Measurements from ENCODE around the gene WDR43. TPM values are rescaled to one million over a fixed set of nuclear protein-coding genes. Genes with fewer than 3 reads are reported as not detected.

The WDR43 gene
- total RNA-seq, 3 donors from 2014 or later = 34.4 to 40.9 (median 37.6) TPM

- ATAC-seq (no peak), DNase-seq (no peak)
- H3K9me3 ChIP-seq = no peaks in the 10 kb centered on the region
- intact Hi-C loops (cut with DNase I, micrococcal nuclease) = no loop called here
- no peaks in the 10 kb centered on the region for H3K36me3 ChIP-seq (ENCODE audit: low read depth)
- no peak overlapping the region for H3K4me3 ChIP-seq
- TF ChIP-seq, protein P1, sequence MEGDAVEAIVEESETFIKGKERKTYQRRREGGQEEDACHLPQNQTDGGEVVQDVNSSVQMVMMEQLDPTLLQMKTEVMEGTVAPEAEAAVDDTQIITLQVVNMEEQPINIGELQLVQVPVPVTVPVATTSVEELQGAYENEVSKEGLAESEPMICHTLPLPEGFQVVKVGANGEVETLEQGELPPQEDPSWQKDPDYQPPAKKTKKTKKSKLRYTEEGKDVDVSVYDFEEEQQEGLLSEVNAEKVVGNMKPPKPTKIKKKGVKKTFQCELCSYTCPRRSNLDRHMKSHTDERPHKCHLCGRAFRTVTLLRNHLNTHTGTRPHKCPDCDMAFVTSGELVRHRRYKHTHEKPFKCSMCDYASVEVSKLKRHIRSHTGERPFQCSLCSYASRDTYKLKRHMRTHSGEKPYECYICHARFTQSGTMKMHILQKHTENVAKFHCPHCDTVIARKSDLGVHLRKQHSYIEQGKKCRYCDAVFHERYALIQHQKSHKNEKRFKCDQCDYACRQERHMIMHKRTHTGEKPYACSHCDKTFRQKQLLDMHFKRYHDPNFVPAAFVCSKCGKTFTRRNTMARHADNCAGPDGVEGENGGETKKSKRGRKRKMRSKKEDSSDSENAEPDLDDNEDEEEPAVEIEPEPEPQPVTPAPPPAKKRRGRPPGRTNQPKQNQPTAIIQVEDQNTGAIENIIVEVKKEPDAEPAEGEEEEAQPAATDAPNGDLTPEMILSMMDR (IDR thresholded peaks at IDR 0.05) = no peak
- peaks cover 31% of the 10 kb centered on the region for H3K4me1 ChIP-seq (ENCODE audit: low read depth)
Observed at GRCh38 chr2:28904802-28905457, 10.5 kb downstream of the WDR43 start.

- no peak for DNase-seq
- H3K4me3 ChIP-seq = no peak overlapping the region
- TF ChIP-seq, protein P1 (IDR thresholded peaks at IDR 0.05) = no peak
- no peaks in the 10 kb centered on the region for H3K9me3 ChIP-seq
- no peaks in the 10 kb centered on the region for H3K36me3 ChIP-seq (ENCODE audit: low read depth)
- ATAC-seq = no peak
- H3K4me1 ChIP-seq (ENCODE audit: low read depth) = peaks cover 31% of the 10 kb centered on the region
- intact Hi-C loops (cut with DNase I, micrococcal nuclease) = no loop called here
Observed at GRCh38 chr2:28905533-28905932, 11.1 kb downstream of the WDR43 start.

DNA sequence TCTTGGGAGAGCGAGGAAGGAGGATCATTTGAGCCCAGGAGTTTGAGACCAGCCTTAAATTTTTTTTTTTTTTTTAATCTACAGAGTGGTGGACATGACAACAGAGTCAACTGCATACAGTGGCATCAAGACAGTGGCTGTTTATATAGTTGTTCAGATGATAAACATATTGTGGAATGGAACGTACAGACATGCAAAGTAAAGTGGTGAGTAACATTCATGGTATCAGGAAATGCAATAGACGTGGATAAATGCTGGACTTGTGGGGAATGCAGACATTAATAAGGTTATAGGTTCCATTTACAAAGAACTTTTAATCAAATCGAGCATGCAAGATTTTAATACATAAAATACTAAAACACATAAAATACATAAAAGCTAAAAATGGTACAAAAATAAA is 11.9 kb downstream of the WDR43 start:
- DNase-seq = no peak
- Histone ChIP-seq H3K36me3 (ENCODE audit: low read depth) (no peaks in the 10 kb centered on the region), H3K4me1 (ENCODE audit: low read depth) (peaks cover 31% of the 10 kb centered on the region), H3K9me3 (no peaks in the 10 kb centered on the region), H3K4me3 (no peak overlapping the region)
- intact Hi-C loops (cut with DNase I, micrococcal nuclease) = no loop called here
- TF ChIP-seq, protein P1 (IDR thresholded peaks at IDR 0.05) = no peak
- no peak for ATAC-seq

DNA sequence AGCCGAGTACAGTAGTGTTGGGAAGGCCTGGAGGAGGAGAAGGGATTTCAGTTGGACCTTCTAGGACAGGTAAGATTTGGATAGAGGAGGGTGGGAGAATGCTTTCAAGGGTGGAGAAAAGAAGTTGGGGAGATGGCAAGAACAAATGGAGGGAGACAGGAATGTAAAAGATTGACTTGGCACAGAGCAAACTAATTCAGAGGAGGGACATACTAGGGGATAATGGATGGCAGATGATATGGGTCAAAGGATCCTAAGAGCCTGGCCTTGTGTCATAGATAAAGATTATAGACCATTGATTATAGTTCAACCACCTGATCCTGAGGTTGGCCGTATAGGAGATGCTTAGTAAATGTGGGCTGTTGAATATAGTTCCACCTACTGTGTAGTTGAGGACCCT is 12.4 kb downstream of the WDR43 start:
- H3K4me1 ChIP-seq (ENCODE audit: low read depth) = peaks cover 31% of the 10 kb centered on the region

GRCh38 chr2:28908172-28908571 is 13.7 kb downstream of the WDR43 start:
- H3K9me3 ChIP-seq = no peaks in the 10 kb centered on the region
- intact Hi-C loops (cut with DNase I, micrococcal nuclease) = no loop called here
- DNase-seq (no peak), ATAC-seq (no peak)
- TF ChIP-seq, protein P1 (IDR thresholded peaks at IDR 0.05) = no peak
- no peaks in the 10 kb centered on the region for H3K36me3 ChIP-seq (ENCODE audit: low read depth)
- peaks cover 31% of the 10 kb centered on the region for H3K4me1 ChIP-seq (ENCODE audit: low read depth)
- no peak overlapping the region for H3K4me3 ChIP-seq

More for the DNA sequence above, 12.4 kb downstream of the WDR43 start:
- no peaks in the 10 kb centered on the region for H3K9me3 ChIP-seq
- DNase-seq (no peak), ATAC-seq (no peak)
- H3K4me3 ChIP-seq = no peak overlapping the region
- no peaks in the 10 kb centered on the region for H3K36me3 ChIP-seq (ENCODE audit: low read depth)
- intact Hi-C loops (cut with DNase I, micrococcal nuclease) = no loop called here
- TF ChIP-seq, protein P1 (IDR thresholded peaks at IDR 0.05) = no peak

All from mucosa of descending colon (tissue), 3 donors.